ENCODE data around the gene EXOC2. TPM values are rescaled to one million over a fixed set of nuclear protein-coding genes. Genes with fewer than 3 reads are reported as not detected.

EXOC2 gene
- total and polyA plus RNA-seq, 2 donors (not counting 1 experiment from before 2014, with no cell fraction given): 12.2 to 45.0 TPM

- Mint-ChIP-seq H3K27ac (no peak overlapping the region), H3K9me3 (ENCODE audit: insufficient read depth) (no peaks in the 10 kb centered on the region), H3K27me3 (no peaks in the 10 kb centered on the region), H3K4me1 (peaks cover 14% of the 10 kb centered on the region), H3K4me3 (peak overlapping the region; percentile 39)
- peak; percentile 47 for ATAC-seq (ENCODE audit: low read depth)
- Histone ChIP-seq H2AFZ (ENCODE audit: insufficient read depth, low read depth, low read length, poor library complexity, severe bottlenecking) (no peak overlapping the region), H3K9ac (ENCODE audit: low read length) (no peak overlapping the region), H3K27ac (ENCODE audit: low read length in 2 of 2) (no peak overlapping the region), H3K79me2 (ENCODE audit: control insufficient read depth, insufficient read depth, low read length) (no peaks in the 10 kb centered on the region), H3K4me3 (ENCODE audit: control extremely low read depth in 1 of 5, extremely low read depth in 1 of 5, insufficient read depth in 1 of 5, low read depth in 2 of 5, low read length in 4 of 5) (no peak overlapping the region), H3K4me1 (ENCODE audit: control insufficient read depth in 2 of 2, insufficient read depth in 2 of 2, low read length in 2 of 2) (peaks cover 0 to 15% of the 10 kb centered on the region in 2 donors), H4K20me1 (ENCODE audit: control insufficient read depth, insufficient read depth, low read length, poor library complexity, severe bottlenecking) (no peaks in the 10 kb centered on the region), H3K9me3 (ENCODE audit: control extremely low read depth in 1 of 3, control insufficient read depth in 2 of 3, insufficient read depth in 1 of 3, low read length in 2 of 3) (no peaks in the 10 kb centered on the region), H3K27me3 (replicated peaks in 1 of 4; ENCODE audit: control extremely low read depth in 1 of 4, control insufficient read depth in 3 of 4, insufficient read depth in 4 of 4, low read length in 3 of 4) (no peaks in the 10 kb centered on the region), H3K36me3 (replicated peaks in 1 of 2; ENCODE audit: control extremely low read depth in 1 of 2, control insufficient read depth in 1 of 2, extremely low read depth in 1 of 2, insufficient read depth in 2 of 2, low read length in 1 of 2) (no peaks in the 10 kb centered on the region), H3K4me2 (replicated peaks; ENCODE audit: low read depth, low read length, poor library complexity, severe bottlenecking) (peak overlapping the region; percentile 38)
- intact Hi-C loops (cut with micrococcal nuclease): no loop called here
- ChIA-PET CTCF (no interaction called here), POLR2A (no interaction called here)
- no peak for DNase-seq
- TF ChIP-seq, protein P1, sequence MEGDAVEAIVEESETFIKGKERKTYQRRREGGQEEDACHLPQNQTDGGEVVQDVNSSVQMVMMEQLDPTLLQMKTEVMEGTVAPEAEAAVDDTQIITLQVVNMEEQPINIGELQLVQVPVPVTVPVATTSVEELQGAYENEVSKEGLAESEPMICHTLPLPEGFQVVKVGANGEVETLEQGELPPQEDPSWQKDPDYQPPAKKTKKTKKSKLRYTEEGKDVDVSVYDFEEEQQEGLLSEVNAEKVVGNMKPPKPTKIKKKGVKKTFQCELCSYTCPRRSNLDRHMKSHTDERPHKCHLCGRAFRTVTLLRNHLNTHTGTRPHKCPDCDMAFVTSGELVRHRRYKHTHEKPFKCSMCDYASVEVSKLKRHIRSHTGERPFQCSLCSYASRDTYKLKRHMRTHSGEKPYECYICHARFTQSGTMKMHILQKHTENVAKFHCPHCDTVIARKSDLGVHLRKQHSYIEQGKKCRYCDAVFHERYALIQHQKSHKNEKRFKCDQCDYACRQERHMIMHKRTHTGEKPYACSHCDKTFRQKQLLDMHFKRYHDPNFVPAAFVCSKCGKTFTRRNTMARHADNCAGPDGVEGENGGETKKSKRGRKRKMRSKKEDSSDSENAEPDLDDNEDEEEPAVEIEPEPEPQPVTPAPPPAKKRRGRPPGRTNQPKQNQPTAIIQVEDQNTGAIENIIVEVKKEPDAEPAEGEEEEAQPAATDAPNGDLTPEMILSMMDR (IDR thresholded peaks at IDR 0.05): no peak
- TF ChIP-seq EZH2 (IDR thresholded peaks at IDR 0.05; ENCODE audit: borderline replicate concordance, insufficient read depth, low read depth, low read length, poor library complexity, severe bottlenecking): no peak
- WGBS (ENCODE audit: insufficient coverage): 82% methylated on average over 25 of the region's 28 CpGs
Observed at GRCh38 chr6:446418-447366, 246.2 kb downstream of the EXOC2 start.

Data from B cell (primary cell).